Measurements from ENCODE around the gene CRIM1. TPM values are rescaled to one million over a fixed set of nuclear protein-coding genes. Genes with fewer than 3 reads are reported as not detected.
A peak's percentile ranks its signal among the peaks of the same experiment; 100 is the strongest.

Gene CRIM1
- total RNA-seq, 6 donors from 2014 or later = 74.7 to 128 (median 110) TPM

DNA sequence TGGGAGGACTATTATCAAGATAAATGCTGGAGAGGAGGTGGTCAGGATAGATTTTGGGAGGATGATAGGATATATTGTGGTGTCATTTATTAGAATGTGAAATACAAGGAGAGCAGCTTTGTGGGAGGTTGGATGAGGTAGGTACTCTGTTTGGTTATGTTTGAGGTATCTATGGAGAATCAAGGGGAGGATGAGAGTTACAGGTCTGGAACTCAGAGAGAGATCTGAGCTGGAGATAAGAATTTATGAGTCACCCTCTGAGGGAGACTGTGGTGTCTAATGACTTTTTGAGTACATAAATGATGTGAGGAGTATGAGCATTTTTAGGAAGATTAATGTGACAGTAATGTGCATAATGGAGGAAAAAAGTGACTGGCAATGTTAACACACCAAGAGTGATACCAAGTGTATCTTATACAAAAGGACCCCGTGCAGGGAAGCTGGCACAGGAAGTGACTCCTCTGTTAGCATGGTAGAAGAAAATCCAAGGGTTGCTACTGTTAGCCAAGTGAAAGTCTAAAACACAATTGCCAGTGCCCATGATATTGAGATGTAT, 48.2 kb downstream of the CRIM1 start:
- 29 to 35% methylated on average over 1 of the region's 1 CpG for WGBS, 2 donors
- peaks cover 12 to 43% (median 25%) of the 10 kb centered on the region in 4 donors for H3K4me1 ChIP-seq
- H3K36me3 ChIP-seq = no peaks in the 10 kb centered on the region
- no peak for ATAC-seq (ENCODE audit: low FRiP score in 2 of 2)
- peak overlapping the region in 2 of 4 donors; percentile 6 to 40 for H3K27ac ChIP-seq
- no peaks in the 10 kb centered on the region for H3K9me3 ChIP-seq
- TF ChIP-seq EP300 (IDR thresholded peaks at IDR 0.05) (no peak), POLR2A (IDR thresholded peaks at IDR 0.05) (no peak)
- H3K4me3 ChIP-seq = no peak overlapping the region
- no peaks in the 10 kb centered on the region for H3K27me3 ChIP-seq
- DNase-seq = no peak

- Histone ChIP-seq H3K36me3 (no peaks in the 10 kb centered on the region), H3K27ac (peak overlapping the region in 3 of 4 donors; percentile 6 to 40 (median 11)), H3K4me3 (no peak overlapping the region), H3K27me3 (no peaks in the 10 kb centered on the region), H3K4me1 (peaks cover 15 to 48% (median 31%) of the 10 kb centered on the region in 4 donors), H3K9me3 (no peaks in the 10 kb centered on the region)
- ATAC-seq (ENCODE audit: low FRiP score in 2 of 2) = no peak
- TF ChIP-seq CTCF (IDR thresholded peaks at IDR 0.05) = no peak
- TF ChIP-seq EP300 (IDR thresholded peaks at IDR 0.05) = no peak
- TF ChIP-seq POLR2AphosphoS5 (IDR thresholded peaks at IDR 0.05) = no peak
- TF ChIP-seq POLR2A (IDR thresholded peaks at IDR 0.05) = no peak
- DNase-seq = no peak
- WGBS, 2 donors = 69 to 70% methylated on average over 3 of the region's 3 CpGs
Observed at GRCh38 chr2:36404318-36404717, 48.7 kb downstream of the CRIM1 start.

GRCh38 chr2:36404754-36405153, 49.2 kb downstream of the CRIM1 start:
- no peak for TF ChIP-seq EP300 (IDR thresholded peaks at IDR 0.05)
- TF ChIP-seq POLR2A (IDR thresholded peaks at IDR 0.05) = no peak
- no peak for TF ChIP-seq POLR2AphosphoS5 (IDR thresholded peaks at IDR 0.05)
- TF ChIP-seq CTCF (IDR thresholded peaks at IDR 0.05) = no peak
- no peaks in the 10 kb centered on the region for H3K27me3 ChIP-seq
- DNase-seq (no peak), ATAC-seq (ENCODE audit: low FRiP score in 2 of 2) (no peak)
- no peak overlapping the region for H3K4me3 ChIP-seq
- peak overlapping the region in 2 of 4 donors; percentile 11 to 40 for H3K27ac ChIP-seq
- H3K9me3 ChIP-seq = no peaks in the 10 kb centered on the region
- H3K4me1 ChIP-seq = peaks cover 19 to 53% (median 33%) of the 10 kb centered on the region in 4 donors
- no peaks in the 10 kb centered on the region for H3K36me3 ChIP-seq
- WGBS, 2 donors = 58 to 76% methylated on average over 5 of the region's 5 CpGs

DNA sequence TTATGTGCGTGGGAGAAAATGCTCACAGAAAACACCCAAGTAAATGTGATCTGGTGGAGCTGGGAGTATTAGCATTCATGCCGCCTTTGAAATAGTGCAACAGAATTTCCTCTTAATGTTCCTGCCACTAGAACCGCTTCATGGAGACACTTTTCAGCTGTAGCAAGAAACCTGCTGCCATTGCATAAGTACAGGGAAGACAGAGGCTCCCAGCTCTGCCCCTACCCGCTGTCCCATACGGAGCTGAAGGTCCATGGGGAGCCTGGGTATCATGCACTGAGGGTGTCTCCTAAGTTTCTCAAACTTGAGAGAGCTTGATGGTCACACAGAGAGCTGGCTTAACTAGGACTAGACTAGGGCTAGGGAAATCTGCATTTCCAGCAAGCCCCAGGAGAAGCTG, 49.6 kb downstream of the CRIM1 start:
- H3K4me1 ChIP-seq = peaks cover 23 to 57% (median 38%) of the 10 kb centered on the region in 4 donors
- DNase-seq (no peak), ATAC-seq (ENCODE audit: low FRiP score in 2 of 2) (no peak)
- no peaks in the 10 kb centered on the region for H3K27me3 ChIP-seq
- no peaks in the 10 kb centered on the region for H3K9me3 ChIP-seq
- no peak overlapping the region for H3K4me3 ChIP-seq
- no peak overlapping the region for H3K27ac ChIP-seq
- 46 to 78% methylated on average over 3 to 5 of the region's 5 CpGs for WGBS, 2 donors
- TF ChIP-seq EP300 (IDR thresholded peaks at IDR 0.05) = no peak
- TF ChIP-seq POLR2A (IDR thresholded peaks at IDR 0.05) = no peak
- no peak for TF ChIP-seq CTCF (IDR thresholded peaks at IDR 0.05)
- TF ChIP-seq POLR2AphosphoS5 (IDR thresholded peaks at IDR 0.05) = no peak
- H3K36me3 ChIP-seq = no peaks in the 10 kb centered on the region

DNA sequence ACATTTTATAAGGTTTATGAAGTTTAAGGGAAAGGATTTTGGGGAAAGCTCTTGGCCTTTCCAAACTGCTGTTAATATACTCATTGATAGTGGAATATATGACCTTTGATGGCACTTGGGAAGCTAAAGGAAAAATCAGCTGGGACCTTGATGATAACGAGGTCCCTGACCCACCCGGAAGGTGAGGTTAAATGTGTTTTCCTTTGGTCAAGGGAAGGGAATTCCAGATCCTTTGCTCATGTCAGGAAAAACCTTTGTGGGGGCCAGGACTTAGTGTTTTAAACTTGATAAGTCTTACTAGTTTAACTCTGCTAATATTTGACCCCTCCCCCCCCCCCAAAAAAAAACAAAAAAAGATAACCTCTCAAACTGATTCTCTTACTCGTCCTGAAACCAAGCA, 50.7 kb downstream of the CRIM1 start:
- no peak overlapping the region for H3K4me3 ChIP-seq
- TF ChIP-seq POLR2AphosphoS5 (IDR thresholded peaks at IDR 0.05) = no peak
- no peak for TF ChIP-seq CTCF (IDR thresholded peaks at IDR 0.05)
- TF ChIP-seq POLR2A (IDR thresholded peaks at IDR 0.05) = no peak
- no peak for TF ChIP-seq EP300 (IDR thresholded peaks at IDR 0.05)
- H3K4me1 ChIP-seq = peaks cover 30 to 68% (median 49%) of the 10 kb centered on the region in 4 donors
- no peaks in the 10 kb centered on the region for H3K9me3 ChIP-seq
- peak overlapping the region in 1 of 4 donors; percentile 61 for H3K27ac ChIP-seq
- DNase-seq (no peak), ATAC-seq (ENCODE audit: low FRiP score in 2 of 2) (no peak)
- no peaks in the 10 kb centered on the region for H3K36me3 ChIP-seq
- no peaks in the 10 kb centered on the region for H3K27me3 ChIP-seq
- WGBS, 2 donors = 59 to 76% methylated on average over 3 of the region's 3 CpGs

Measured in upper lobe of left lung (tissue), 6 donors.